ENCODE results near the gene LIN7B.

DNA sequence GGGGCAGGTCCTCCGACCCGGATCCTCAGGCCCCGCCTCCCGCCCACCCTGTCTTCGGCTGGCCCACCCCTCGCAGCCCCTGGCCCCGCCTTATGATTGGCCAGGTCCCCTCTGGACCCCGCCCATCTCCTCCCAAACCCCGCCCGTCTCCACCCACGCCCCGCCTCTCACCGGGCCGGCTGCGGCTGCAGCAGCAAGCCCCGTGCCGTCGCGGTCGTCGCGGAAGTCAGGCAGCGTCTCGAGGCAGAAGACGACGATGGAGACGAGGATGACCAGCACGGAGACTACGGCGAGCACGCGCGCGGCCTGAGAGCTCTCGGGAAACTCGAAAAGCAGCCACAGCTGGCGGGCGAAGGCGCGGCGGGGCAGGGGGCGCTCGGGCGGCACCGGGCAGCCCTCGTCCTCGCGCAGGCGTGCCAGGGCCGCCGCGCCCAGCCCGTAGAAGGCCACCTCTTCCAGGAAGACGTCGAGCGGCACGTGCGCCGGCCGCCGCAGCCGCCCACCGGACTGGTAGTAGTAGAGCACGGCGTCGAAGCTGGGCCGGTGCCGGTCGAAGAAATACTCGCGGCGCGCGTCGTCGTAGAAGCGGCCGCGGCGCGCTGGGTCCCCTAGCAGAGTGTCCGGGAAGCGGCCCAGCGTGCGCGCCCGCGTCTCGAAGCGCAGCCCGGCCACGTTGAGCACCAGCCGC is 42.2 kb upstream of the LIN7B start:
- TF ChIP-seq CTCF (IDR thresholded peaks at IDR 0.05; ENCODE audit: low read depth, low read length, poor library complexity, severe bottlenecking), result no peak
- no peak for TF ChIP-seq EZH2phosphoT487 (IDR thresholded peaks at IDR 0.05; ENCODE audit: borderline replicate concordance, low read length)

Data from DOHH2 (cell line).